Mesenchymal stem cell (in vitro differentiated cells and primary cell): ENCODE results near the gene KLF13.

Source experiments
- DNase-seq: peaks from one replicate; pipeline ENCODE4 v3.0.0-alpha.2; 2013
- H2AFZ ChIP-seq: one replicate; pipeline ENCODE4 v1.6.1; 2013; ENCODE audit warnings: low read depth, mild to moderate bottlenecking, control low read depth, inconsistent platforms, low read length, moderate library complexity
- H2AK5ac ChIP-seq: 2 replicates; pipeline ENCODE4 v1.6.1; 2013; ENCODE audit warnings: low read length, moderate library complexity, mild to moderate bottlenecking, inconsistent platforms; ENCODE audit not compliant: severe bottlenecking
- H2BK120ac ChIP-seq: one replicate; pipeline ENCODE4 v1.6.1; 2013; ENCODE audit warnings: low read depth, mild to moderate bottlenecking, inconsistent platforms, low read length, moderate library complexity
- H2BK12ac ChIP-seq, 2 experiments: one replicate each; pipeline ENCODE4 v1.6.1; 2013; ENCODE audit warnings: inconsistent platforms in 2 of 2, low read length in 2 of 2, mild to moderate bottlenecking in 2 of 2, moderate library complexity in 2 of 2, control low read depth in 1 of 2
- H2BK15ac ChIP-seq: one replicate; pipeline ENCODE4 v1.6.1; 2013; ENCODE audit warnings: mild to moderate bottlenecking, low read depth, inconsistent platforms; ENCODE audit not compliant: poor library complexity, severe bottlenecking
- H2BK5ac ChIP-seq: 2 replicates; pipeline ENCODE4 v1.6.1; 2013; ENCODE audit warnings: low read depth, mild to moderate bottlenecking, low read length, control low read depth, inconsistent platforms; ENCODE audit not compliant: poor library complexity, severe bottlenecking
- H3K14ac ChIP-seq, 2 experiments: one replicate each; pipeline ENCODE4 v1.6.1; 2013; ENCODE audit warnings: inconsistent platforms in 2 of 2, low read length in 2 of 2, control low read depth in 1 of 2, mild to moderate bottlenecking in 1 of 2, moderate library complexity in 1 of 2
- H3K18ac ChIP-seq, 2 experiments: one replicate each; pipeline ENCODE4 v1.6.1; 2013; ENCODE audit warnings: inconsistent platforms in 2 of 2, low read length in 2 of 2, control low read depth in 1 of 2, low read depth in 1 of 2, mild to moderate bottlenecking in 1 of 2
- H3K23ac ChIP-seq, 2 experiments: one replicate each; pipeline ENCODE4 v1.6.1; 2013; ENCODE audit warnings: inconsistent platforms in 2 of 2, low read length in 2 of 2, mild to moderate bottlenecking in 2 of 2, moderate library complexity in 2 of 2, control low read depth in 1 of 2
- H3K27ac ChIP-seq: 2 replicates; pipeline ENCODE4 v1.5.1; 2013; ENCODE audit warnings: mild to moderate bottlenecking, moderate library complexity, low read length, control low read depth, inconsistent platforms; ENCODE audit not compliant: poor library complexity, severe bottlenecking
- H3K27me3 ChIP-seq, 2 experiments: 2 replicates each; pipeline versions ENCODE4 v1.6.1 to v1.7.0; 2013; ENCODE audit warnings: low read length in 2 of 2, mild to moderate bottlenecking in 2 of 2, moderate library complexity in 2 of 2, control low read depth in 1 of 2, inconsistent platforms in 1 of 2; ENCODE audit not compliant: control insufficient read depth in 1 of 2, insufficient read depth in 1 of 2
- H3K36me3 ChIP-seq, 2 experiments: 2 replicates each; pipeline versions ENCODE4 v1.6.1 to v1.7.0; 2013; ENCODE audit warnings: low read length in 2 of 2, control low read depth in 1 of 2, inconsistent platforms in 1 of 2, low read depth in 1 of 2, mild to moderate bottlenecking in 1 of 2; ENCODE audit not compliant: insufficient read depth in 2 of 2, control insufficient read depth in 1 of 2
- H3K4ac ChIP-seq, 2 experiments: one replicate each; pipeline ENCODE4 v1.6.1; 2013; ENCODE audit warnings: inconsistent platforms in 2 of 2, low read length in 2 of 2, mild to moderate bottlenecking in 2 of 2, moderate library complexity in 2 of 2, control low read depth in 1 of 2, low read depth in 1 of 2
- H3K4me1 ChIP-seq: 2 replicates; pipeline ENCODE4 v1.6.1; 2013; ENCODE audit warnings: low read depth, low read length, control low read depth; ENCODE audit not compliant: control insufficient read depth, insufficient read depth
- H3K4me2 ChIP-seq: 2 replicates; pipeline ENCODE4 v1.6.1; 2013; ENCODE audit warnings: low read length, mild to moderate bottlenecking, inconsistent platforms; ENCODE audit not compliant: poor library complexity, severe bottlenecking
- H3K4me3 ChIP-seq, 2 experiments: 2 replicates each; pipeline versions ENCODE4 v1.5.1 to v1.7.0; 2013; ENCODE audit warnings: low read length in 2 of 2, mild to moderate bottlenecking in 2 of 2, control low read depth in 1 of 2, low read depth in 1 of 2; ENCODE audit not compliant: insufficient read depth in 1 of 2
- H3K79me1 ChIP-seq: replicated peaks from 2 replicates; pipeline ENCODE4 v1.6.1; 2013; ENCODE audit warnings: mild to moderate bottlenecking, control low read depth, low read length, inconsistent platforms; ENCODE audit not compliant: poor library complexity, severe bottlenecking
- H3K9ac ChIP-seq: 2 replicates; pipeline ENCODE4 v1.7.0; 2013; ENCODE audit warnings: mild to moderate bottlenecking, low read length, moderate library complexity
- H3K9me3 ChIP-seq: 2 replicates; pipeline ENCODE4 v1.7.0; 2013; ENCODE audit warnings: mild to moderate bottlenecking, low read length; ENCODE audit not compliant: control insufficient read depth
- H4K8ac ChIP-seq: one replicate; pipeline ENCODE4 v1.6.1; 2013; ENCODE audit warnings: inconsistent platforms, mild to moderate bottlenecking, low read length, moderate library complexity
- H4K91ac ChIP-seq: one replicate; pipeline ENCODE4 v1.6.1; 2013; ENCODE audit warnings: mild to moderate bottlenecking, low read length, inconsistent platforms
- whole genome bisulfite sequencing: methylation state at CpG from one replicate; pipeline ENCODE4 v1.1.7; 2013; ENCODE audit warnings: mixed read lengths; 5-methylcytosine and 5-hydroxymethylcytosine counted together

The KLF13 gene

GRCh38 chr15:31340592-31340991 lies 14.0 kb downstream of the KLF13 start:
- Histone ChIP-seq H2AK5ac (no peak overlapping the region), H2BK12ac (no peak overlapping the region), H3K79me1 (peaks cover 69% of the 10 kb centered on the region), H3K4me1 (peaks cover 21% of the 10 kb centered on the region), H2BK5ac (no peak overlapping the region), H3K4me2 (no peak overlapping the region), H3K4me3 (no peak overlapping the region), H4K91ac (no peak overlapping the region), H3K23ac (no peak overlapping the region), H3K36me3 (peaks cover 0 to 14% of the 10 kb centered on the region in 2 experiments), H3K4ac (no peak overlapping the region), H4K8ac (no peak overlapping the region), H3K27ac (no peak overlapping the region), H3K14ac (no peak overlapping the region), H3K27me3 (no peaks in the 10 kb centered on the region), H2BK15ac (no peak overlapping the region), H3K9ac (no peak overlapping the region), H3K18ac (no peak overlapping the region), H2AFZ (no peak overlapping the region), H2BK120ac (no peak overlapping the region), H3K9me3 (no peaks in the 10 kb centered on the region)
- WGBS, result 97% methylated on average over 4 of the region's 7 CpGs
- no peak for DNase-seq

GRCh38 chr15:31341071-31341470 lies 14.4 kb downstream of the KLF13 start:
- Histone ChIP-seq H3K18ac (peak overlapping the region in 1 of 2 experiments; percentile 16), H3K36me3 (peaks cover 0 to 11% of the 10 kb centered on the region in 2 experiments), H3K4ac (no peak overlapping the region), H2BK15ac (no peak overlapping the region), H3K9ac (no peak overlapping the region), H3K79me1 (peaks cover 69% of the 10 kb centered on the region), H3K9me3 (no peaks in the 10 kb centered on the region), H3K14ac (no peak overlapping the region), H3K4me1 (peaks cover 21% of the 10 kb centered on the region), H3K4me3 (no peak overlapping the region), H4K8ac (no peak overlapping the region), H3K27ac (no peak overlapping the region), H2AFZ (no peak overlapping the region), H3K23ac (no peak overlapping the region), H3K27me3 (no peaks in the 10 kb centered on the region), H2BK5ac (no peak overlapping the region), H3K4me2 (no peak overlapping the region), H4K91ac (no peak overlapping the region), H2AK5ac (no peak overlapping the region), H2BK120ac (no peak overlapping the region), H2BK12ac (no peak overlapping the region)
- DNase-seq, result no peak
- 97% methylated on average over 3 of the region's 4 CpGs for WGBS

- 98% methylated on average over 4 of the region's 4 CpGs for WGBS
- no peaks in the 10 kb centered on the region for H3K9me3 ChIP-seq
- no peak overlapping the region for H2BK5ac ChIP-seq
- no peak overlapping the region for H3K23ac ChIP-seq
- no peak overlapping the region for H2BK15ac ChIP-seq
- no peak overlapping the region for H3K4ac ChIP-seq
- no peak overlapping the region for H4K8ac ChIP-seq
- peak overlapping the region in 1 of 2 experiments; percentile 6 for H3K18ac ChIP-seq
- peaks cover 70% of the 10 kb centered on the region for H3K79me1 ChIP-seq
- H3K4me2 ChIP-seq, result no peak overlapping the region
- no peak for DNase-seq
- no peak overlapping the region for H3K4me3 ChIP-seq
- H3K36me3 ChIP-seq, result peaks cover 0 to 11% of the 10 kb centered on the region in 2 experiments
- H3K9ac ChIP-seq, result no peak overlapping the region
- no peak overlapping the region for H3K27ac ChIP-seq
- H2BK120ac ChIP-seq, result no peak overlapping the region
- peaks cover 22% of the 10 kb centered on the region for H3K4me1 ChIP-seq
- H3K14ac ChIP-seq, result no peak overlapping the region
- no peak overlapping the region for H2AFZ ChIP-seq
- H4K91ac ChIP-seq, result no peak overlapping the region
- H2AK5ac ChIP-seq, result no peak overlapping the region
- H2BK12ac ChIP-seq, result peak overlapping the region in 1 of 2 experiments; percentile 15
- no peaks in the 10 kb centered on the region for H3K27me3 ChIP-seq
Measured at GRCh38 chr15:31341496-31342195, 15.0 kb downstream of the KLF13 start.

GRCh38 chr15:31342381-31342780 lies 15.7 kb downstream of the KLF13 start:
- Histone ChIP-seq H3K9me3 (no peaks in the 10 kb centered on the region), H3K4me3 (no peak overlapping the region)

More at GRCh38 chr15:31342381-31342780, 15.7 kb downstream of the KLF13 start:
- no peak for DNase-seq
- peak overlapping the region in 1 of 2 experiments; percentile 15 for H2BK12ac ChIP-seq
- no peak overlapping the region for H4K8ac ChIP-seq
- peak overlapping the region in 1 of 2 experiments; percentile 24 for H3K18ac ChIP-seq
- H3K23ac ChIP-seq, result no peak overlapping the region
- H3K27me3 ChIP-seq, result no peaks in the 10 kb centered on the region
- H3K4ac ChIP-seq, result no peak overlapping the region
- no peak overlapping the region for H3K27ac ChIP-seq
- H3K79me1 ChIP-seq, result peaks cover 72% of the 10 kb centered on the region
- no peak overlapping the region for H2BK120ac ChIP-seq
- peak overlapping the region; percentile 25 for H4K91ac ChIP-seq
- no peak overlapping the region for H3K9ac ChIP-seq
- no peak overlapping the region for H3K14ac ChIP-seq
- H2AK5ac ChIP-seq, result no peak overlapping the region
- H2BK15ac ChIP-seq, result peak overlapping the region; percentile 1
- peaks cover 0 to 19% of the 10 kb centered on the region in 2 experiments for H3K36me3 ChIP-seq
- 87% methylated on average over 11 of the region's 11 CpGs for WGBS
- H2BK5ac ChIP-seq, result no peak overlapping the region
- no peak overlapping the region for H3K4me2 ChIP-seq
- peaks cover 25% of the 10 kb centered on the region for H3K4me1 ChIP-seq
- no peak overlapping the region for H2AFZ ChIP-seq
